Activated CD8-positive, alpha-beta T cell treated with anti-CD3 and anti-CD28 coated beads, Interleukin-2, amount 10 ng/mL, durations not matched to agents 7 days and 5 days (primary cell): ENCODE data around the gene LPCAT3. TPM values are rescaled to one million over a fixed set of nuclear protein-coding genes. Genes with fewer than 3 reads are reported as not detected.

Experiments
- ATAC-seq: fragments of 150-1000 bp; cut with Tn5 transposase; one replicate; pipeline ENCODE4 v1.10.0; 2021; ENCODE audit warnings: moderate library complexity
- CTCF ChIA-PET: fragments of 350-600 bp; sonication (Branson Sonifier 250); formaldehyde crosslinking; loops from one replicate; lab custom pipeline; 2021; ENCODE audit warnings: antibody characterized with exemption; lab: Charles Lee
- POLR2A ChIA-PET: fragments of 350-600 bp; sonication (Branson Sonifier 250); formaldehyde crosslinking; loops from one replicate; lab custom pipeline; 2021; ENCODE audit warnings: antibody characterized with exemption; lab: Charles Lee
- DNase-seq: peaks from one replicate; pipeline ENCODE4 v3.0.0-alpha.2; 2020
- H3K27ac Mint-ChIP-seq: one replicate; pipeline ENCODE4 v1.8.0; 2021; ENCODE audit warnings: mild to moderate bottlenecking, mixed read lengths
- H3K27me3 Mint-ChIP-seq: one replicate; pipeline ENCODE4 v1.8.0; 2021; ENCODE audit warnings: low read depth, mixed read lengths
- H3K36me3 Mint-ChIP-seq: one replicate; pipeline ENCODE4 v1.8.0; 2021; ENCODE audit warnings: low read depth, mixed read lengths
- H3K4me1 Mint-ChIP-seq: one replicate; pipeline ENCODE4 v1.8.0; 2021; ENCODE audit warnings: low read depth, mixed read lengths
- H3K4me3 Mint-ChIP-seq: one replicate; pipeline ENCODE4 v1.8.0; 2021; ENCODE audit warnings: mild to moderate bottlenecking, mixed read lengths
- H3K9me3 Mint-ChIP-seq: one replicate; pipeline ENCODE4 v1.8.0; 2022; ENCODE audit warnings: mixed read lengths; ENCODE audit not compliant: insufficient read depth
- microRNA-seq: library from miRNA; unstranded; fragments of <30 nt; microRNA quantifications from one replicate; pipeline ENCODE4 v1.2.0, GENCODE V29; 2022
- total RNA-seq, 2 experiments: library from RNA; stranded (reverse); gene quantifications; one replicate each; pipeline ENCODE4 v1.2.3, GENCODE V29; 2021

LPCAT3 gene
- total RNA-seq, 2 experiments from 2014 or later, result 37.3 to 40.3 TPM

DNA sequence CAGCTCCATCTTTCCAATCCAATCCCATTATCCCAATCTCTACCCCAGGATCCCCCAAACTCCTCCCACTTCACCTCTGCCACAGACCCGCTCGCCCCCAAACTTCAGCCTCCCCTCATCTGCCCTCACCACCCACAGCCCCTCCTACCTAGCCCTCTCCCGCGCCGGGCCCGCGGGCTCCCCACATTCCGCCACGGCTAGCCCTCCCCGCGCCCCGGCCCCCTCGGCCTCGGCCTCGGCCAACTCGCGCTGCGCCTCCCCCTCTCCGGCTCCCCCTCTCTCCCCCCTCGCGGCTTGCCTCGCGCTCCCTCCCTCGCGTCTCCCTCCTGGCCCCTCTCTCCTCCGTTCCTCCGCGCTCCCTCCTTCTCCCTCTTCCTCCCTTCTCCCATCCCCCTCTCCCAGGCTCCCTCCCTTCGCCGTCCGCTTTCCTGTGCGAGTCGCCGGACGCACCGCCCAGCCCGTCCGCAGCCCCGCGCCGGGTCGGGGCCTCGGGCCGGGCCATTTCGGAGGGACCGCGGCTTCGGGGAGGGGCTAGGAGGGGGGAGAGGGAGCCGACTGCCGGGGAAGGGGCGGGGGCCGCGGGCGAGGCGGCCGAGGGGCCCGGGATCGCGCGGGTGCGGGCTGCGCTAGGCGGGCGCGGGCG lies 90.8 kb downstream of the LPCAT3 start, which contains the start of gene ATN1:
Gene ATN1 (plus strand): TSS at position 581 of the 643 bp plus-strand sequence. CDS start 6,043 bp downstream, outside the sequence.
- Mint-ChIP-seq H3K36me3 (peaks cover 16% of the 10 kb centered on the region), H3K9me3 (no peaks in the 10 kb centered on the region), H3K4me1 (peaks cover 68% of the 10 kb centered on the region), H3K27ac (peak within 1 kb of the TSS; percentile 53), H3K4me3 (peak within 1 kb of the TSS; percentile 78), H3K27me3 (no peaks in the 10 kb centered on the region)
- DNase-seq (peak; percentile 51), ATAC-seq (peak; percentile 34)
- POLR2A ChIA-PET, result interaction anchor here (0.8 to 8.3 kb wide), 5 partner anchors 10 to 59 kb away, joined by 3 to 94 read pairs (median 17); partner anchors contain the start of genes C12orf57, RNU7-1 and TPI1
- CTCF ChIA-PET, result interaction anchor here (0.7 to 8.0 kb wide), 7 partner anchors 9 to 182 kb away, joined by 3 to 106 read pairs (median 14); partner anchors contain the start of genes C12orf57, RNU7-1, SPSB2 and TPI1

Small RNA genes lying within 50 kb of the gene (microRNA-seq; reads per million reads assigned to microRNA genes)
- gene MIR141 (85.5 reads per million, percentile 57 among the genes with 10 or more reads in this experiment), gene MIR200C (762 reads per million, percentile 80 among the genes with 10 or more reads in this experiment)

Other genes starting within 250 kb of the LPCAT3 start
- 10 to 100 TPM; 43.0 to 45.2 TPM for gene LAG3, start 246.0 kb downstream of the LPCAT3 start, total RNA-seq
- 1 to 10 TPM in 1 of 2 experiments, under 1 TPM in 1; 0.90 to 1.6 TPM for gene CD4, start 228.9 kb downstream of the LPCAT3 start, total RNA-seq
- under 1 TPM; 0.13 to 0.34 TPM for gene GPR162, start 196.7 kb downstream of the LPCAT3 start, total RNA-seq
- gene P3H3, start 190.1 kb downstream of the LPCAT3 start, total RNA-seq, result under 1 TPM in 1 of 2 experiments, not detected in 1; 0.26 TPM
- gene GNB3, start 177.6 kb downstream of the LPCAT3 start, total RNA-seq, result under 1 TPM in 1 of 2 experiments, not detected in 1; 0.08 TPM
- 100 to 1,000 TPM; 103 to 115 TPM for gene CDCA3, start 167.2 kb downstream of the LPCAT3 start, total RNA-seq
- 100 to 1,000 TPM; 105 to 108 TPM for gene USP5, start 166.3 kb downstream of the LPCAT3 start, total RNA-seq
- 1,000 to 10,000 TPM; 1,505 to 1,545 TPM for gene TPI1, start 150.9 kb downstream of the LPCAT3 start, total RNA-seq
- 10 to 100 TPM in 1 of 2 experiments, 1 to 10 TPM in 1; 10.0 to 11.2 TPM for gene SPSB2, start 145.2 kb downstream of the LPCAT3 start, total RNA-seq
- gene LRRC23, start 113.7 kb downstream of the LPCAT3 start, total RNA-seq, result 1 to 10 TPM; 6.5 to 8.6 TPM
- gene ENO2, start 103.9 kb downstream of the LPCAT3 start, total RNA-seq, result 100 to 1,000 TPM; 133 to 141 TPM
- 10 to 100 TPM; 21.6 to 24.5 TPM for gene ATN1, start 90.5 kb downstream of the LPCAT3 start, total RNA-seq
- not detected for gene RNU7-1, start 74.7 kb downstream of the LPCAT3 start, total RNA-seq
- gene C12orf57, start 74.5 kb downstream of the LPCAT3 start, total RNA-seq, result 100 to 1,000 TPM; 184 to 185 TPM
- 100 to 1,000 TPM; 354 to 397 TPM for gene PTPN6, start 67.1 kb downstream of the LPCAT3 start, total RNA-seq
- 100 to 1,000 TPM; 226 to 236 TPM for gene PHB2, start 47.8 kb downstream of the LPCAT3 start, total RNA-seq
- gene EMG1, start 47.6 kb downstream of the LPCAT3 start, total RNA-seq, result 10 to 100 TPM; 54.9 to 58.7 TPM
- gene C1S, start 42.2 kb upstream of the LPCAT3 start, total RNA-seq, result under 1 TPM; 0.50 to 0.90 TPM
- 1 to 10 TPM; 3.6 to 3.7 TPM for gene C1R, start 74.0 kb upstream of the LPCAT3 start, total RNA-seq
- gene C1RL, start 90.7 kb upstream of the LPCAT3 start, total RNA-seq, result 10 to 100 TPM; 21.5 to 23.3 TPM
- under 1 TPM; 0.29 to 0.42 TPM for gene RBP5, start 110.4 kb upstream of the LPCAT3 start, total RNA-seq
- 10 to 100 TPM; 76.8 to 83.9 TPM for gene CLSTN3, start 111.9 kb upstream of the LPCAT3 start, total RNA-seq
- 10 to 100 TPM; 19.1 to 21.0 TPM for gene PEX5, start 171.2 kb upstream of the LPCAT3 start, total RNA-seq